K562 (cell line): ENCODE data around the gene DLGAP1.

ENCODE experiments used
- CBX2 ChIP-seq: fragments of 200-600 bp; sonication (generic); IDR thresholded peaks from one replicate; pipeline ENCODE4 v1.6.1; 2012; ENCODE audit warnings: mild to moderate bottlenecking, low read length, inconsistent platforms; ENCODE audit not compliant: insufficient read depth, poor library complexity, severe bottlenecking
- CREM ChIP-seq: IDR thresholded peaks from 2 replicates; pipeline ENCODE4 v1.6.1; 2014; ENCODE audit warnings: antibody characterized with exemption, low read depth
- CTCF ChIP-seq, 3 experiments: IDR thresholded peaks in 2 of 3; conservative IDR thresholded peaks in 1 of 3; 2 replicates each; pipeline ENCODE4 v1.5.1; 2011 to 2012; ENCODE audit warnings: low read length in 3 of 3, mild to moderate bottlenecking in 3 of 3, control low read depth in 2 of 3, improper control_type of control experiment in 1 of 3, inconsistent platforms in 1 of 3, low read depth in 1 of 3, mixed read lengths in 1 of 3, moderate library complexity in 1 of 3; ENCODE audit not compliant: insufficient read depth in 2 of 3
- DPF2 ChIP-seq: fragments of 450-650 bp; IDR thresholded peaks from 2 replicates; pipeline ENCODE4 v1.6.1; 2016
- ESRRA ChIP-seq: fragments of 450-650 bp; IDR thresholded peaks from 2 replicates; pipeline ENCODE4 v1.6.1; 2014; ENCODE audit warnings: low read depth, mild to moderate bottlenecking, moderate library complexity, borderline replicate concordance
- ID3 ChIP-seq, 2 experiments: fragments of 250-450 bp in 1 of 2; fragments of 450-650 bp in 1 of 2; sonication (Bioruptor Pico) in 1 of 2; IDR thresholded peaks; 2 replicates each; pipeline versions ENCODE4 v1.6.1 to v1.8.0; 2016 to 2021; ENCODE audit warnings: mild to moderate bottlenecking in 2 of 2, moderate library complexity in 2 of 2, missing compliant biosample characterization in 1 of 2, missing genetic modification characterization in 1 of 2
- NFATC3 ChIP-seq: fragments of 450-650 bp; IDR thresholded peaks from 2 replicates; pipeline ENCODE4 v1.6.1; 2017; ENCODE audit warnings: mild to moderate bottlenecking
- RREB1 ChIP-seq: fragments of 250-450 bp; sonication (Bioruptor Pico); IDR thresholded peaks from 2 replicates; pipeline ENCODE4 v1.4.0; 2020
- SIN3A ChIP-seq, 2 experiments: fragments of 150-350 bp in 1 of 2; IDR thresholded peaks; 2 replicates each; pipeline ENCODE4 v1.6.1; 2011 to 2016; ENCODE audit warnings: borderline replicate concordance in 2 of 2, low read depth in 2 of 2, low read length in 2 of 2, mild to moderate bottlenecking in 2 of 2, moderate library complexity in 2 of 2; ENCODE audit not compliant: control insufficient read depth in 1 of 2
- ZBTB11 ChIP-seq, 3 experiments: fragments of 200-800 bp in 1 of 3; fragments of 250-450 bp in 1 of 3; fragments of 450-650 bp in 1 of 3; sonication (Bioruptor Pico) in 1 of 3; sonication (Bioruptor generic) in 1 of 3; formaldehyde crosslinking in 1 of 3; IDR thresholded peaks; 2 replicates each; pipeline versions ENCODE4 v1.6.1 to v1.8.0; 2016 to 2022; ENCODE audit warnings: mild to moderate bottlenecking in 2 of 3, missing genetic modification characterization in 2 of 3, missing compliant biosample characterization in 1 of 3, moderate library complexity in 1 of 3
- ZBTB8A ChIP-seq: fragments of 450-650 bp; IDR thresholded peaks from 2 replicates; pipeline ENCODE4 v1.6.1; 2018; ENCODE audit warnings: mild to moderate bottlenecking, moderate library complexity; ENCODE audit not compliant: partially characterized antibody
- ZFP91 ChIP-seq: sonication (generic); formaldehyde crosslinking; IDR thresholded peaks from 2 replicates; pipeline ENCODE4 v1.8.0; 2022; ENCODE audit warnings: mild to moderate bottlenecking, missing genetic modification reagents
- ZNF24 ChIP-seq: fragments of 450-650 bp; IDR thresholded peaks from 2 replicates; pipeline ENCODE4 v1.6.1; 2016
- ZZZ3 ChIP-seq: fragments of 450-650 bp; IDR thresholded peaks from 2 replicates; pipeline ENCODE4 v1.6.1; 2016; ENCODE audit warnings: antibody characterized with exemption, mild to moderate bottlenecking, moderate library complexity

GRCh38 chr18:3682061-3682460 lies 773.0 kb downstream of the DLGAP1 start:
- TF ChIP-seq ZNF24, result no peak
- TF ChIP-seq CTCF (IDR thresholded peaks at IDR 0.05 in 2 of 3, conservative IDR thresholded peaks at IDR 0.05 in 1 of 3; ENCODE audit: insufficient read depth in 2 of 3, low read depth in 1 of 3, low read length in 3 of 3), result no peak
- no peak for TF ChIP-seq ID3 (CRISPR knock-in tag; IDR thresholded peaks at IDR 0.05)
- TF ChIP-seq ID3 (tag; IDR thresholded peaks at IDR 0.05), result no peak
- no peak for TF ChIP-seq ZFP91
- TF ChIP-seq CBX2, result no peak
- no peak for TF ChIP-seq DPF2
- TF ChIP-seq ZZZ3, result no peak
- TF ChIP-seq ZBTB8A, result no peak
- no peak for TF ChIP-seq ESRRA
- no peak for TF ChIP-seq CREM
- no peak for TF ChIP-seq NFATC3
- TF ChIP-seq ZBTB11 (CRISPR knock-in tag; IDR thresholded peaks at IDR 0.05), result no peak
- TF ChIP-seq RREB1 (CRISPR knock-in tag), result no peak
- no peak for TF ChIP-seq SIN3A (IDR thresholded peaks at IDR 0.05; ENCODE audit: borderline replicate concordance in 2 of 2, control insufficient read depth in 1 of 2, low read depth in 2 of 2, low read length in 2 of 2)
